Neural cell (in vitro differentiated cells): ENCODE data around the gene FAXDC2. TPM values are rescaled to one million over a fixed set of nuclear protein-coding genes. Genes with fewer than 3 reads are reported as not detected.

Source experiments
- H2AFZ ChIP-seq: fragments of 200-600, 300-800 bp; sonication (generic), shearing (Covaris generic); 2 replicates; pipeline ENCODE4 v1.6.0; 2014; ENCODE audit warnings: low read depth, mild to moderate bottlenecking, antibody characterized with exemption, low read length, moderate library complexity
- H3F3A ChIP-seq: fragments of 200-600 bp; shearing (Covaris generic); 2 replicates; pipeline ENCODE4 v1.6.1; 2016; ENCODE audit warnings: mild to moderate bottlenecking, moderate library complexity, mixed read lengths, antibody characterized with exemption, low read length; ENCODE audit not compliant: insufficient read depth, poor library complexity, severe bottlenecking
- H3K27ac ChIP-seq: fragments of 200-600, 300-800 bp; sonication (generic), shearing (Covaris generic); 2 replicates; pipeline ENCODE4 v1.5.1; 2014; ENCODE audit warnings: mild to moderate bottlenecking, low read length, moderate library complexity
- H3K27me3 ChIP-seq: fragments of 300-800, 200-600 bp; sonication (generic), shearing (Covaris generic); 2 replicates; pipeline ENCODE4 v1.6.0; 2014; ENCODE audit warnings: mild to moderate bottlenecking, low read depth, low read length, moderate library complexity; ENCODE audit not compliant: insufficient read depth
- H3K36me3 ChIP-seq: fragments of 300-800, 200-600 bp; sonication (generic), shearing (Covaris generic); 2 replicates; pipeline ENCODE4 v1.5.1; 2014; ENCODE audit warnings: mild to moderate bottlenecking, antibody characterized with exemption, low read length, moderate library complexity; ENCODE audit not compliant: insufficient read depth
- H3K4me2 ChIP-seq: fragments of 300-800, 200-600 bp; sonication (generic), shearing (Covaris generic); 2 replicates; pipeline ENCODE4 v1.6.0; 2014; ENCODE audit warnings: mild to moderate bottlenecking, low read length
- H3K4me3 ChIP-seq: fragments of 300-800, 200-600 bp; sonication (generic), shearing (Covaris generic); 2 replicates; pipeline ENCODE4 v1.5.1; 2014; ENCODE audit warnings: mild to moderate bottlenecking, low read length, moderate library complexity
- H3K79me2 ChIP-seq: fragments of 200-600 bp; shearing (Covaris generic); replicated peaks from 2 replicates; pipeline ENCODE4 v1.6.0; 2014; ENCODE audit warnings: mild to moderate bottlenecking, low read length, moderate library complexity; ENCODE audit not compliant: insufficient read depth
- H3K9ac ChIP-seq: fragments of 300-800, 200-600 bp; sonication (generic), shearing (Covaris generic); 2 replicates; pipeline ENCODE4 v1.6.1; 2016; ENCODE audit warnings: mild to moderate bottlenecking, low read length, mixed read lengths
- H3K9me2 ChIP-seq: fragments of 200-600 bp; shearing (Covaris generic); 2 replicates; pipeline ENCODE4 v1.6.1; 2016; ENCODE audit warnings: mild to moderate bottlenecking, low read length, mixed read lengths; ENCODE audit not compliant: insufficient read depth
- H3K9me3 ChIP-seq: fragments of 200-600, 300-800 bp; sonication (generic), shearing (Covaris generic); 2 replicates; pipeline ENCODE4 v1.6.1; 2016; ENCODE audit warnings: mild to moderate bottlenecking, mixed run types, low read length, moderate library complexity, mixed read lengths
- H4K20me1 ChIP-seq: fragments of 200-600 bp; shearing (Covaris generic); 2 replicates; pipeline ENCODE4 v1.6.1; 2016; ENCODE audit warnings: mild to moderate bottlenecking, mixed run types; ENCODE audit not compliant: insufficient read depth
- CTCF ChIP-seq: fragments of 450-650 bp; IDR thresholded peaks from 2 replicates; pipeline ENCODE4 v1.5.1; 2014; ENCODE audit warnings: antibody characterized with exemption, mild to moderate bottlenecking, moderate library complexity; ENCODE audit not compliant: poor library complexity, severe bottlenecking
- EP300 ChIP-seq: fragments of 450-650 bp; conservative IDR thresholded peaks from 2 replicates; pipeline ENCODE4 v1.6.1; 2014; ENCODE audit warnings: antibody characterized with exemption, mild to moderate bottlenecking, moderate library complexity; ENCODE audit not compliant: poor library complexity, severe bottlenecking
- EZH2 ChIP-seq: fragments of 200-600, 300-800 bp; shearing (Covaris generic), sonication (generic); IDR thresholded peaks from 2 replicates; pipeline ENCODE4 v1.6.1; 2014; ENCODE audit warnings: antibody characterized with exemption, low read length, borderline replicate concordance, mild to moderate bottlenecking; ENCODE audit not compliant: insufficient read depth, poor library complexity, severe bottlenecking
- MXI1 ChIP-seq: fragments of 450-650 bp; conservative IDR thresholded peaks from 2 replicates; pipeline ENCODE4 v1.6.1; 2014; ENCODE audit warnings: antibody characterized with exemption, mild to moderate bottlenecking; ENCODE audit not compliant: poor library complexity, severe bottlenecking
- POLR2AphosphoS5 ChIP-seq: IDR thresholded peaks from 2 replicates; pipeline ENCODE4 v1.6.1; 2012
- RAD21 ChIP-seq: fragments of 450-650 bp; conservative IDR thresholded peaks from 2 replicates; pipeline ENCODE4 v1.6.1; 2014; ENCODE audit warnings: antibody characterized with exemption, mild to moderate bottlenecking, moderate library complexity
- REST ChIP-seq: IDR thresholded peaks from 2 replicates; pipeline ENCODE4 v1.6.1; 2012; ENCODE audit warnings: borderline replicate concordance
- SMC3 ChIP-seq: fragments of 450-650 bp; conservative IDR thresholded peaks from 2 replicates; pipeline ENCODE4 v1.6.1; 2014; ENCODE audit warnings: antibody characterized with exemption, mild to moderate bottlenecking, moderate library complexity; ENCODE audit not compliant: poor library complexity
- TAF1 ChIP-seq: IDR thresholded peaks from 2 replicates; pipeline ENCODE4 v1.6.1; 2012; ENCODE audit warnings: low read depth
- polyA plus RNA-seq: library from polyadenylated mRNA; depleted of rRNA; stranded (reverse); fragments of >200 nt; gene quantifications from 2 replicates; pipeline ENCODE4 v1.2.3, GENCODE V29; 2014

The FAXDC2 gene
- polyA plus RNA-seq, 1 donor from 2014 or later, result 0.12 TPM

DNA sequence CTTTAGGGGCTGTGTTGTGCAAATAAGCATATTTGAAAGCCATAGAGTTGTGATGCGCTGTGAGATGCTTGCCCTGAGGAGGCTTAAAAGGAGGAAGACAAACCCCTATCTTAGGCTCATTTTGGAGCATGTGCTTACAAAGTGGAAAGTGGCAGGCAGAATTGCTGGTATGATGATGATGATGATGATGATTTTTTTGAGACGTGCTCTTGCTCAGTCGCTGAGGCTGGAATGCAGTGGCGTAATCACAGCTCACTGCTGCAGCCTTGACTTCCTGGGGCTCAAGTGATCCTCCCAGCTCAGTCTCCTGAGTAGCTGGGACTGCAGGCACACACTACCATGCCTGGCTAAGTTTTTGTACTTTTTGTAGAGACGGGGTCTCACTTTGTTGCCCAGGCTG is 9.7 kb upstream of the FAXDC2 start:
- no peaks in the 10 kb centered on the region for H4K20me1 ChIP-seq
- H3K9ac ChIP-seq, result peak overlapping the region; percentile 96
- H2AFZ ChIP-seq, result no peak overlapping the region
- TF ChIP-seq MXI1, result no peak
- TF ChIP-seq EP300, result no peak
- no peak for TF ChIP-seq CTCF
- no peak for TF ChIP-seq REST
- no peak for TF ChIP-seq EZH2
- peak overlapping the region; percentile 78 for H3K4me3 ChIP-seq
- H3F3A ChIP-seq, result peaks cover 5% of the 10 kb centered on the region
- H3K36me3 ChIP-seq, result no peaks in the 10 kb centered on the region
- H3K9me3 ChIP-seq, result no peaks in the 10 kb centered on the region
- peaks cover 55% of the 10 kb centered on the region for H3K79me2 ChIP-seq
- peak overlapping the region; percentile 64 for H3K4me2 ChIP-seq
- H3K27me3 ChIP-seq, result no peaks in the 10 kb centered on the region
- no peak overlapping the region for H3K27ac ChIP-seq
- no peaks in the 10 kb centered on the region for H3K9me2 ChIP-seq

- Histone ChIP-seq H3K4me3 (peak overlapping the region; percentile 78), H3K36me3 (no peaks in the 10 kb centered on the region), H3K79me2 (peaks cover 52% of the 10 kb centered on the region), H3K27ac (peak overlapping the region; percentile 99), H3K9me3 (no peaks in the 10 kb centered on the region), H3K9me2 (no peaks in the 10 kb centered on the region), H3F3A (peaks cover 5% of the 10 kb centered on the region), H3K9ac (peak overlapping the region; percentile 96), H3K4me2 (peak overlapping the region; percentile 64), H3K27me3 (no peaks in the 10 kb centered on the region), H4K20me1 (no peaks in the 10 kb centered on the region), H2AFZ (peak overlapping the region; percentile 65)
- TF ChIP-seq CTCF (no peak), EP300 (no peak), RAD21 (no peak), POLR2AphosphoS5 (no peak), SMC3 (no peak), MXI1 (no peak), REST (no peak), EZH2 (no peak), TAF1 (no peak)
These were observed 8.8 kb upstream of the FAXDC2 start for GRCh38 chr5:154858972-154859871.
